NOMO-1 treated with DMSO at 0.1 percent for 48 hours (cell line): Measurements from ENCODE around the gene TRPT1.
A peak's percentile ranks its signal among the peaks of the same experiment; 100 is the strongest.

Source experiments
- DNase-seq: peaks from one replicate; lab custom pipeline; 2025; ENCODE audit not compliant: unreplicated experiment; lab: John Stamatoyannopoulos, UW

The TRPT1 gene

GRCh38 chr11:64225608-64226506 is at the start of gene TRPT1, which contains the start of gene NUDT22:
Gene TRPT1 (minus strand): TSS chr11:64226186. CDS start chr11:64225860, 326 bp downstream.
Gene NUDT22 (plus strand): TSS chr11:64226274. CDS start chr11:64226653, 379 bp downstream.
- peak; percentile 80 for DNase-seq

- DNase-seq, result no peak
Measured at GRCh38 chr11:64275031-64275800, 49.2 kb upstream of the TRPT1 start.

GRCh38 chr11:64269540-64270220 is 43.7 kb upstream of the TRPT1 start:
- DNase-seq, result peak; percentile 99

GRCh38 chr11:64268893-64269539 is 43.0 kb upstream of the TRPT1 start:
- DNase-seq, result peak; percentile 34

- DNase-seq, result no peak
Measured at GRCh38 chr11:64268025-64268892, 42.3 kb upstream of the TRPT1 start.

GRCh38 chr11:64267207-64267945 is 41.4 kb upstream of the TRPT1 start:
- DNase-seq, result no peak

- DNase-seq, result no peak
Measured at GRCh38 chr11:64266339-64266738, 40.4 kb upstream of the TRPT1 start.

GRCh38 chr11:64265176-64266160 is 39.5 kb upstream of the TRPT1 start:
- DNase-seq, result no peak

- no peak for DNase-seq
Measured at GRCh38 chr11:64264371-64264852, 38.4 kb upstream of the TRPT1 start.

GRCh38 chr11:64263947-64264317 is 37.9 kb upstream of the TRPT1 start:
- DNase-seq, result no peak

GRCh38 chr11:64263021-64263946 is 37.3 kb upstream of the TRPT1 start:
- DNase-seq, result no peak

- DNase-seq, result no peak
Measured at GRCh38 chr11:64262271-64263002, 36.5 kb upstream of the TRPT1 start.

GRCh38 chr11:64261556-64262080 is 35.6 kb upstream of the TRPT1 start:
- no peak for DNase-seq

- DNase-seq, result no peak
Measured at GRCh38 chr11:64260147-64260708, 34.2 kb upstream of the TRPT1 start.

- no peak for DNase-seq
Measured at GRCh38 chr11:64259533-64260067, 33.6 kb upstream of the TRPT1 start.
